Bronchial epithelial cell (primary cell): ENCODE data around the gene INO80D. TPM values are rescaled to one million over a fixed set of nuclear protein-coding genes. Genes with fewer than 3 reads are reported as not detected.

Experiments used
- DNase-seq: peaks from one replicate; pipeline ENCODE4 v3.0.0-alpha.2; 2010; ENCODE audit warnings: low read depth
- FAIRE-seq: peaks from 2 replicates; lab custom pipeline; 2011; peaks lifted over from hg19 to GRCh38; lab: Jason Lieb, UNC
- H3K27me3 ChIP-seq: 2 replicates; pipeline ENCODE4 v1.5.1; 2011; ENCODE audit warnings: low read length; ENCODE audit not compliant: control insufficient read depth, insufficient read depth
- H3K36me3 ChIP-seq: 2 replicates; pipeline ENCODE4 v1.5.1; 2011; ENCODE audit warnings: low read length; ENCODE audit not compliant: control insufficient read depth, insufficient read depth
- H3K4me3 ChIP-seq: 2 replicates; pipeline ENCODE4 v1.5.1; 2011; ENCODE audit warnings: mild to moderate bottlenecking, low read depth, low read length, control low read depth
- CTCF ChIP-seq: IDR thresholded peaks from 2 replicates; pipeline ENCODE4 v1.5.1; 2011; ENCODE audit warnings: mild to moderate bottlenecking, moderate library complexity, low read length, control low read depth, inconsistent platforms; ENCODE audit not compliant: insufficient read depth, severe bottlenecking
- total RNA-seq: library from RNA; depleted of rRNA; stranded (reverse); fragments of >200 nt; gene quantifications from 2 replicates; pipeline ENCODE4 v1.2.1, GENCODE V29; 2014

INO80D gene
- total RNA-seq, 1 donor from 2014 or later = 7.6 TPM

DNA sequence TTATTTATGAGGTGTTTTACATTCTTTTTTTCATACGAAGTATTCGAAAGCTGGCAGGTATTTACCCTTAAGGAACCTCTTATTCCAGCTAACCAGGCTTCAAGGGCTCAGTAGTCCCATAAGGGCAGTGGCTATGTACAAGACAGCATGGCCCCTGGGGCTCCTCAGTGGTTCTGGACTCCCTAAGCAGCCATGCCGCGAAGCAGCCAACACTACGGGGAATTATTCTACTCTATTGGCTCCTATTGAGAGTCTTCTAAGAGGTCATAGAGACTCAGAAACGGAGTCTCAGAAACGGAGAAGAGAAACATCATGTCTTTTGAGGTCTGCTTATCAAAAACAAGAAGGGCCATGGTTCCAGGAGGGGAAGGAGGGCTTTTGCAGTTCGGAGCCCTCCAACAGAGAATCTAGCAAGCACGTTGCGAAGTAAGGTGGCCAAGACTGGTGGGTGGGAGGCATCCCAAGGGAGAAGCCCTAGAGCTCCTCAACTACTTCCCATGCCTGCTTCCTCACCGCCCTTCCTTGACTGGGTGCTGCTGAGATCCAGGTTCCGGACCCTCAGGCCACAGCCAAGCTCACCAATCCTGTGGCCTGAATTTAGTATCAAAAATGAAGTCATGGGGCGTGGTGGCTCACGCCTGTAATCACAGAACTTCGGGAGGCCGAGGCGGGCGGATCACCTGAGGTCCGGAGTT is 109.7 kb downstream of the INO80D start:
- Histone ChIP-seq H3K36me3 (no peaks in the 10 kb centered on the region), H3K4me3 (no peak overlapping the region), H3K27me3 (no peaks in the 10 kb centered on the region)
- no peak for TF ChIP-seq CTCF
- no peak for DNase-seq
- FAIRE-seq = no peak

- Histone ChIP-seq H3K36me3 (no peaks in the 10 kb centered on the region), H3K4me3 (no peak overlapping the region), H3K27me3 (no peaks in the 10 kb centered on the region)
- FAIRE-seq (no peak), DNase-seq (no peak)
- no peak for TF ChIP-seq CTCF
Measured at GRCh38 chr2:205975082-205975949, 110.7 kb downstream of the INO80D start.

GRCh38 chr2:205972113-205972512 is 113.9 kb downstream of the INO80D start:
- FAIRE-seq = no peak
- DNase-seq = no peak
- no peaks in the 10 kb centered on the region for H3K36me3 ChIP-seq
- TF ChIP-seq CTCF = no peak
- H3K4me3 ChIP-seq = no peak overlapping the region
- H3K27me3 ChIP-seq = no peaks in the 10 kb centered on the region

GRCh38 chr2:205970348-205970747 is 115.6 kb downstream of the INO80D start:
- H3K36me3 ChIP-seq = no peaks in the 10 kb centered on the region
- no peak for TF ChIP-seq CTCF
- no peak overlapping the region for H3K4me3 ChIP-seq
- no peak for DNase-seq
- no peaks in the 10 kb centered on the region for H3K27me3 ChIP-seq
- no peak for FAIRE-seq

DNA sequence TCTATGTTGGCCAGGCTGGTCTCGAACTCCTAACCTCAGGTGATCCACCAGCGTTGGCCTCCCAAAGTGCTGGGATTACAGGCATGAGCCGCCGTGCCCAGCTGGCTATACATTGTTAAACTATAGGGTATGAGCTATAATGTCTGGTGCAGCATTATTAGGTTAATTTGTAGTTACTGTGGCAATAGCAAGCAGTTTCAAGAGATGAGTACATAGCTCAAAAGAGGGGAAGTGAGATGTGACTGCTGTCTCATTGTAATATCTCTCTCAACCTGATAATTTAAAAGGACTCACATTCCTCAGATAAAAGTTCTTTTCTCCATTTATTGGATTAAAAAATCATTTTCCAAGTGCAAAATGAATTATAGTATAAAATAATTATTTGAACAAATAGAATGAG is 116.4 kb downstream of the INO80D start:
- Histone ChIP-seq H3K4me3 (no peak overlapping the region), H3K36me3 (no peaks in the 10 kb centered on the region), H3K27me3 (no peaks in the 10 kb centered on the region)
- DNase-seq = no peak
- no peak for FAIRE-seq
- no peak for TF ChIP-seq CTCF
